ENCODE results near the gene COG5. TPM values are rescaled to one million over a fixed set of nuclear protein-coding genes. Genes with fewer than 3 reads are reported as not detected.

COG5 gene
- total RNA-seq, 2 experiments from 2014 or later: 40.9 to 60.2 TPM

DNA sequence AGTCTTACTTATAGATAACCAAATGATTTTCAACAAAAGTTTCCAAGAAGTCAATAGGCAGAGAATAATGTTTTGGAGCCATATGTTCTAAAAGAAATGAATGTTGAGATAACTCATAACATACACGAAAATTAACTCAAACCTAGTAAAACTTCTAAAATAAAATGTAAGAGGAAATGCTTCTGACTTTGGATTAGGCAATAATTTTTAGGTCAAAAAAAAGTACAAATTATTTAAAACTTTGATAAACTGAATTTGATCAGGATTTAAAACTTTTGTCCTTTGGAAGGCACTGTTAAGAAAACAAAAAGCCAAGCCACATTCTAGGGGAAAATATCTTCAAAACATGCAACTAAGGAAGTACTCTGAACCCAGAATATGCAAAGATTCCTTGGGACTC is 242.1 kb downstream of the COG5 start:
- H3K4me2 ChIP-seq (ENCODE audit: low read length): no peak overlapping the region
- H3K79me2 ChIP-seq (ENCODE audit: insufficient read depth, low read depth, low read length): no peaks in the 10 kb centered on the region
- H3K36me3 ChIP-seq (ENCODE audit: insufficient read depth, low read length): 0 out of 2 replicates have a peak, but pooled peaks cover 3% of the 10 kb centered on the region
- TF ChIP-seq EZH2phosphoT487 (IDR thresholded peaks at IDR 0.05; ENCODE audit: borderline replicate concordance, low read depth, low read length): no peak
- TF ChIP-seq, protein P1, sequence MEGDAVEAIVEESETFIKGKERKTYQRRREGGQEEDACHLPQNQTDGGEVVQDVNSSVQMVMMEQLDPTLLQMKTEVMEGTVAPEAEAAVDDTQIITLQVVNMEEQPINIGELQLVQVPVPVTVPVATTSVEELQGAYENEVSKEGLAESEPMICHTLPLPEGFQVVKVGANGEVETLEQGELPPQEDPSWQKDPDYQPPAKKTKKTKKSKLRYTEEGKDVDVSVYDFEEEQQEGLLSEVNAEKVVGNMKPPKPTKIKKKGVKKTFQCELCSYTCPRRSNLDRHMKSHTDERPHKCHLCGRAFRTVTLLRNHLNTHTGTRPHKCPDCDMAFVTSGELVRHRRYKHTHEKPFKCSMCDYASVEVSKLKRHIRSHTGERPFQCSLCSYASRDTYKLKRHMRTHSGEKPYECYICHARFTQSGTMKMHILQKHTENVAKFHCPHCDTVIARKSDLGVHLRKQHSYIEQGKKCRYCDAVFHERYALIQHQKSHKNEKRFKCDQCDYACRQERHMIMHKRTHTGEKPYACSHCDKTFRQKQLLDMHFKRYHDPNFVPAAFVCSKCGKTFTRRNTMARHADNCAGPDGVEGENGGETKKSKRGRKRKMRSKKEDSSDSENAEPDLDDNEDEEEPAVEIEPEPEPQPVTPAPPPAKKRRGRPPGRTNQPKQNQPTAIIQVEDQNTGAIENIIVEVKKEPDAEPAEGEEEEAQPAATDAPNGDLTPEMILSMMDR (conservative IDR thresholded peaks at IDR 0.05; ENCODE audit: low read length): no peak
- ChIA-PET CTCF (ENCODE audit: unreplicated experiment) (no interaction called here), POLR2A (no interaction called here)
- H3K9me3 ChIP-seq (ENCODE audit: low read length): 0 out of 2 replicates have a peak, but pooled peaks cover 4% of the 10 kb centered on the region
- BruUV-seq (replicated peaks): no TSS peak
- no peak overlapping the region for H3K27ac ChIP-seq (ENCODE audit: low read depth, low read length, poor library complexity, severe bottlenecking)
- H3K4me1 ChIP-seq (ENCODE audit: insufficient read depth, low read length, poor library complexity, severe bottlenecking): no peaks in the 10 kb centered on the region
- no peak for DNase-seq (ENCODE audit: low spot score)
- no peaks in the 10 kb centered on the region for H4K20me1 ChIP-seq (ENCODE audit: insufficient read depth, low read length)
- intact Hi-C loops (cut with micrococcal nuclease; ENCODE audit: unreplicated experiment): no loop called here
- H3K9me2 ChIP-seq (ENCODE audit: insufficient read depth, low read length): no peaks in the 10 kb centered on the region
- no peak overlapping the region for H3K4me3 ChIP-seq (ENCODE audit: low read depth, low read length, poor library complexity, severe bottlenecking)
- no peak overlapping the region for H2AFZ ChIP-seq (ENCODE audit: low read length)

DNA sequence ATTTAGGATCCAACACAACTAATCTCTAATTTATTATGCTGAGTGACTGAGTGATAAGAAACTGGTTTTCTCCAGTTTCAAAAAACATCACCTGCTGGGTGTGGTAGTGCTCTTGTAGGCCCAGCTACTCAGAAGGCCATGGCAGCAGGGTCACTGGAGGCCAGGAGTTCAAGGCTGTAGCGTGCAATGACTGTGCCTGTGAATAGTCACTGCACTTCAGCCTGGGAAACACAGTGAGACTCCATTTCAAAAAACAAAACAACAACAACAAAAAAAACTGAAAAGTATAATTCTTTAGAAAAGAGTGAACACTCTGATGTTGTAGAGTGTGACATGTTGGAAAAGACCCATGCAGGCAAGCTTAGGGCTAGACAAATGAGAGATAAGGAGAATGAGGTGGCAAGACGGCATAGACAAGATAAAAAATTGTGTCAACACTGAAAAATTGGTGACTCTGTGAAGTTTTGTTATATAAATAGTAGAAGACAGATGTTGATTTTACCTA is 243.9 kb downstream of the COG5 start:
- Histone ChIP-seq H3K4me2 (ENCODE audit: low read length) (no peak overlapping the region), H3K9me2 (ENCODE audit: insufficient read depth, low read length) (no peaks in the 10 kb centered on the region), H3K4me1 (ENCODE audit: insufficient read depth, low read length, poor library complexity, severe bottlenecking) (no peaks in the 10 kb centered on the region), H3K4me3 (ENCODE audit: low read depth, low read length, poor library complexity, severe bottlenecking) (no peak overlapping the region), H3K9me3 (ENCODE audit: low read length) (no peaks in the 10 kb centered on the region), H3K27ac (ENCODE audit: low read depth, low read length, poor library complexity, severe bottlenecking) (no peak overlapping the region), H3K79me2 (ENCODE audit: insufficient read depth, low read depth, low read length) (no peaks in the 10 kb centered on the region), H4K20me1 (ENCODE audit: insufficient read depth, low read length) (no peaks in the 10 kb centered on the region), H2AFZ (ENCODE audit: low read length) (no peak overlapping the region), H3K36me3 (ENCODE audit: insufficient read depth, low read length) (0 out of 2 replicates have a peak, but pooled peaks cover 3% of the 10 kb centered on the region)
- POLR2A ChIA-PET: no interaction called here
- no peak for DNase-seq (ENCODE audit: low spot score)
- CTCF ChIA-PET (ENCODE audit: unreplicated experiment): no interaction called here
- TF ChIP-seq, protein P1 (conservative IDR thresholded peaks at IDR 0.05; ENCODE audit: low read length): no peak
- no peak for TF ChIP-seq EZH2phosphoT487 (IDR thresholded peaks at IDR 0.05; ENCODE audit: borderline replicate concordance, low read depth, low read length)
- intact Hi-C loops (cut with micrococcal nuclease; ENCODE audit: unreplicated experiment): no loop called here
- no TSS peak for BruUV-seq (replicated peaks)

DNA sequence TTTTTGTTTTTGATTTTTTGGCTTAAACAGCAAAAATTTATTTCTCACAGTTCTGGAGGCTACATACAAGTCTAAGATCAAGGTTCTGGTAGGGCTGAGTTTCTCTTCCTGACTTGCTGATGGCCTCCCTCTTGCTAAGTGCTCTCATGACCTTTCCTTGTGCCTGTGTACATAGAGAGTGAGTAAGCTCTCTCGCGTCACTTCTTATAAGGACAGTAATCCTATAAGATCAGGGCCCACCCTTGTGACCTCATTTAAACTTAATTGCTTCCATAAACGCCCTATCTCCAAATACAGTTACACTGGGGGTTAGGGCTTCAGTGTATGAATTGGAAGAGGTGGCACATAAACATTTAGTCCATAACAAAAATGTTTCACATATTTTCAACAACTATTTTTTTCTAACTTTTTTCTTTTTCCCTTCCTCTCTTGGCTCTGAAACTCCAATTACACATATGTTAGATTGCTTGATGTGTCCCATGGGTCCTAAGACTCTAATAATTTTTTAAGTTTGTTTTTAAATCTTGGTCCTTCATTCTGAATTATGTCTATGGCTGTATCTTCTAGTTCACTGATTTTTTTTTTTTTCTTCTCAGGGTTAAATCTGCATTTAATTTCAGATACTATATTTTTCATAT is 245.1 kb downstream of the COG5 start:
- Histone ChIP-seq H3K4me3 (ENCODE audit: low read depth, low read length, poor library complexity, severe bottlenecking) (no peak overlapping the region), H3K27ac (ENCODE audit: low read depth, low read length, poor library complexity, severe bottlenecking) (no peak overlapping the region), H3K4me1 (ENCODE audit: insufficient read depth, low read length, poor library complexity, severe bottlenecking) (no peaks in the 10 kb centered on the region), H2AFZ (ENCODE audit: low read length) (no peak overlapping the region), H3K36me3 (ENCODE audit: insufficient read depth, low read length) (0 out of 2 replicates have a peak, but pooled peaks cover 2% of the 10 kb centered on the region), H3K9me2 (ENCODE audit: insufficient read depth, low read length) (no peaks in the 10 kb centered on the region), H3K9me3 (ENCODE audit: low read length) (no peaks in the 10 kb centered on the region), H3K79me2 (ENCODE audit: insufficient read depth, low read depth, low read length) (no peaks in the 10 kb centered on the region), H3K4me2 (ENCODE audit: low read length) (no peak overlapping the region), H4K20me1 (ENCODE audit: insufficient read depth, low read length) (no peaks in the 10 kb centered on the region)
- BruUV-seq (replicated peaks): TSS peak; percentile 29
- DNase-seq (ENCODE audit: low spot score): no peak
- CTCF ChIA-PET (ENCODE audit: unreplicated experiment): no interaction called here
- TF ChIP-seq, protein P1 (conservative IDR thresholded peaks at IDR 0.05; ENCODE audit: low read length): no peak
- TF ChIP-seq EZH2phosphoT487 (IDR thresholded peaks at IDR 0.05; ENCODE audit: borderline replicate concordance, low read depth, low read length): no peak
- intact Hi-C loops (cut with micrococcal nuclease; ENCODE audit: unreplicated experiment): no loop called here
- POLR2A ChIA-PET: no interaction called here

Data from OCI-LY7 (cell line).